ENCODE measurements around the gene SURF6.
"Not testable (repeated sequence)": the region's sequence is repeated elsewhere in the genome, so short reads cannot be mapped to it uniquely, and the experiment has no call there.

SURF6 gene

DNA sequence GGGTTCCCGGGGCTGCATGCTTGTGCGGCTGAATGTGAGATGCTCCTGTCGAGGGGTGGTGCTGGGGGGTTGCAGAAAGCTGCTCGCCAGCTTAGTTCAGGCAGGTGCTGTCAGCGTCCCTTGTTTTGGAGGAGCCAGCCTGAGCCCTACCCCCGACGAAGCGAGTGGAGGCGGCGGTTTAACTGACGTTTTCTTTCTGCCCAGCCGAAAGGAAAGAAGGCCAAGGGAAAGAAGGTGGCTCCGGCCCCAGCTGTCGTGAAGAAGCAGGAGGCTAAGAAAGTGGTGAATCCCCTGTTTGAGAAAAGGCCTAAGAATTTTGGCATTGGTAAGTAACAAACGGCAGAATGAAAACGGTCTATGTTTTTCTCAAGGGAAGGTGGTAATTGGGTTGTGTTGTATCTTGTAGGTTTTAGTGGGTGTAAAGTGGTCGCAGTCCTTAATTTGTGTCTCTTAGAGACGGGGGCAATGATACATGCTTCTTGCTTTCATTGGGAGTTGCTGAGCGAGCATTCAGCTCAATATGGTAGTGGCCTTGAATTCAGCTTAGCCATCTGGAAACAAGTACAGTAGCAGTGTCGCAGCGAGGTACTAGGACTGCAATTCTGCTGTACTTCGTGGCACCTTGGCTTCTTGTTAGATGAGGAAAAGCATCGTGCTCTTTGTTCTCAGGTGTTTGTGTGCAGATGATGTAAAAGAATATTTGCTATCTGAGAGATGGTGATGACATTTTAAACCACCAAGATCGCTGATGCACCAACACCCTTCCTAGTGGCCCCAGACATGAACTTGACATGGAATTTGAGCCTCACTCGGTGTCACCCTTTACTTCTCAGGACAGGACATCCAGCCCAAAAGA lies 13.0 kb upstream of the SURF6 start:
- no peak for DNase-seq (ENCODE audit: low read depth in 3 of 3)

DNA sequence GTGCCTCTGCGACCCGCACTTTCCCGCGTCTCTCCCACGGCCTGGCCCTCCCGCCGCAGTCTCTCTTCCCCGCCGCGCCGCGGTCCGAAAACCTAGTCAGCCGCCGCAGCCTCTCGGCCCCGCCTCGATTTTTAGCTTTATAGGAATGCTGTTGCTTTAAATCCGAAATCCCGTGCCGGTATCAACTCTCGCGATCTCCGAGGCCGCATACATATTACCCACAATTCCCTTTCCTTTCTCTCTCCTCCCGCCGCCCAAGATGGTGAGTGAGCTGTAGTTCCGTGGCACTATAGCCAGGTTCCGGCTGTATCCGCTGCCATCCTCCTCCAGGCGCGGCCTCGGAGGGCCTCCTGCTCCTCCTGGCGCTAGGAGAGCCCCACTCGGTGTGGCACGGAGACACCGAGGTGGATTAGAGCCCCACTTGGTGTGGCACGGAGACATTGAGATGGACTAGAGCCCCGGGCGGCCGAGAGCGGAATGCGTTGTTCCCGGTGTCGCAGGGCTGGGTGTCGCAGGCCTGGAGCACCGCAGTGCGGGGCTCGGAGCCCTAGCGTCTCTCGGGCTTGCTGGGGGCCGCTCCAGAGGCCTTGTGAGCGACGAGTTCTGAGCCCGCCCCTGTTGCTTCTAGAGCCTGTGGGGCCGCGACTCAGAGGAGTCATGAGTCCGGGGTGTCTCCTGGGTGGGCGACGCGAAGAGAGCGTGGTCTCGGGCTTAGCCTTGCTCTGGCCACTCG lies 12.2 kb upstream of the SURF6 start, which contains the start of the genes MED22 and RPL7A:
MED22 (minus strand) TSS at position 147 of the 733 bp plus-strand sequence. CDS start 1,469 bp downstream, outside the sequence.
RPL7A (plus strand) TSS at position 234 of the 733 bp plus-strand sequence; CDS start at position 260, 26 bp downstream.
- DNase-seq (ENCODE audit: low read depth in 3 of 3), result peak; percentile 83 to 88 (median 85)

DNA sequence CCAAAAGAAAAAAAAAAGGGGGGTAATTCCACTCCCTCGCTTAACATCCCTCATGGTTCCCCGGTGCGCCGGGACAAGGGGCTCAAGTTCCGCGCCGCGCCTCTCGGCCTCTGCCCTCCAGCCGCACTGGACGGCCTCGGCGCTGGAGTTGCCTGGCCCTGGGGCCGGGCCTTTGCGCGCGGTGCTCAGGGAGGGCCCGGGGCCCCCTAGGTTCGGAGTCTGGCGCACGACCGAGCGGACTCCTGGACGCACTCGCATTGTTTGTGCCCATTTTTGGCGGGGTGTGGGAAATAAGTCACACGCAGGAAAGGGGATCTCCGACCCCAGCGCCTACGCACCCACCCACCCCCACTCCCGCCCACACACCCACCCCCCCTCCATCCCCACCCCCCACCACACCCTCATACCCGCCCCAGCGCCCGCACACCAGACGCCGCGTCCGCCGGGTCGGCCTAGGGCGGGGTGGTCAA lies 11.6 kb upstream of the SURF6 start:
- peak in 1 of 3 experiments; percentile 24 for DNase-seq (ENCODE audit: low read depth in 3 of 3)

DNA sequence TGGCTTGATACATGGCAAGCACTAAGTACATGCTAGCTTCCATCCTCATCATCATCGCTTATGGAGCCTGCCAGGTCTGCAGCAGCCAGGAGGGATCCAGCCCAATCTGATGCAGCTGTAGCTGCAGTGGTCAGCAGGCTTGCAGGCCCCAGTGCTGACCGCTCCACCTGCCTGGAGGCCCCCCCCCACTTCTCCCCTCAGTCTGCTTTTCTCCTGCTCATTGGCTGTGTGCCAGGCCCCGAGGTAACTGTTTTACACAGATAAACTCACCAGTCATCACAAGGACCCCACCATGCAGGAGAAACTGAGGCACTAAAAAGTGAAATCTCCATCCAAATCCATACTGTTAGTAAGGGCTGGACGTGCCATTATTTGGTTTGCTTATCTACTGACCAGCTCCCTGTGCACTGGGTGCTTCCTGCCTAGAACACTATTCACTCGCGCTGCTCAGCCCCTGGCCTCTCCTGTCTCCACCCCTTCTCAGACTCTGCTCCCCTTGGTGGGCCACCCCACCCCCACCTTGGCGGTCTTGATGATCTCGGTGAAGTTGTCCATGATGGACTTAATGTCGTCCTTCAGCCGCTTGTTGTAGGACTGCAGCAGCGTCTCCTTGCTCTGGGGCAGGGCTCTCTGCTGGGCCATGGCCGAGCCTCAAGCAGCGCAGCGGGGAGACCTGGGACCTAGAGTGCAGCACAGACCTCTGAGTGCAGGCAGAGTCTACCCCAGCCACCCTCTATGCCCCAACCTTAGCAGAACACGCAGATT lies 10.2 kb upstream of the SURF6 start:
- DNase-seq (ENCODE audit: low read depth in 3 of 3), result no peak

DNA sequence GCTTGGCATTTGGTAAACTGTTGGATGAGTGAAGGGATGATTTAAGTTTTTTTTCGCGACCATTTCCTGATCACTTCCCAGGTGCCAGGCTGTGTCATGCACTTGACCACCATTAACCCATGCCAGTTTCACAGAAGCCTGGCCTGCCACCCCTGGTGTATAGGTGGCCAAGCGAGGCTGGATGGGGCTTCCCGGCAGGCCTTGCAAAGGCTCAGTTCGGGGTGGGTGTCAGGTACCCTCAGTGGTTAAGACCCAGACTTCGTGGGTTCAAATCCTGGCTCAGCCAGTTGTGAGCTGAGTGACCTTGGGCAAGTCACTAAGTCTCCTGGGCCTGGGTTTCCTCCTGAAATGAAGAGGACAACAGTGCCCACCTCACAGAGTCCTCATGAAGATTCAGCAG lies 9.6 kb upstream of the SURF6 start:
- DNase-seq (ENCODE audit: low read depth in 3 of 3), result no peak

DNA sequence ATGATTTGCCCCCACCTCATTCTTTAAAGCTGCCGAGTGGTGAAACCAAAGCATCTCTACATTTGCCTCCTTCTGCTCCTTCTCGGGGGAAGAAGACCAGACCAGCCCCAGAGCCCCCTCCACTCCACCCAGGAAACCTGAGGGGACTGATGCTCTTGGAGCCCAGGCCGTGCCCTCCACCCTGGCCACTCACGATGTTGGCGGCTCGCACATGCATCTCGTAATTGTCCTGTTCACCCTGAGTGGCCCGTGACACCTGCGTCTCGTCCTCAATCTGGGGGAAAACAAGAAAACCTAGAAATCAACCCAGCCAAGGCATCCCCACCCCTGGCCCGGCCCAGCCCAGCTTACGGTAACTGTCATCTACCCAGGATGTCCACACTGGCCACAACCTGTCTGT lies 9.0 kb upstream of the SURF6 start:
- no peak for DNase-seq (ENCODE audit: low read depth in 3 of 3)

DNA sequence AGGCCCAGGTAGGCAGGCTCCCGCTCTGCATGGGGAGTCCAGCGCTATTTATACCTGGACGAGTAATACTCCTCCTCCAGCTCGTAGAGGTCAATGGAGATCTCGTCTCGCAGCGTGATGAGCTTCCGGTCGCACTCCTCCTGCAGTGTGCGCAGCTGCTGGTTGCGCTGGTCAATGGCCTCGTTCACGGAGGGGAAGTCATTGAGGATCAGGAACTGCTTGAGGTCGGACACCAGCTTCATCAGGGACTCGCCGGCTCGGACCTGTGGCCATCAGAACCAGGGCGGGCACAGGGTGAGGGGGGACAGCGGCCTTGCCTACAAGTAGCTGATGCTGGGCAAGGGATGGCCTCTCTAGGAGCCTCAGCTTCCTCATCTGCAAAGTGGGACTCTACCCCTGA lies 8.1 kb upstream of the SURF6 start:
- DNase-seq (ENCODE audit: low read depth in 3 of 3), result no peak

DNA sequence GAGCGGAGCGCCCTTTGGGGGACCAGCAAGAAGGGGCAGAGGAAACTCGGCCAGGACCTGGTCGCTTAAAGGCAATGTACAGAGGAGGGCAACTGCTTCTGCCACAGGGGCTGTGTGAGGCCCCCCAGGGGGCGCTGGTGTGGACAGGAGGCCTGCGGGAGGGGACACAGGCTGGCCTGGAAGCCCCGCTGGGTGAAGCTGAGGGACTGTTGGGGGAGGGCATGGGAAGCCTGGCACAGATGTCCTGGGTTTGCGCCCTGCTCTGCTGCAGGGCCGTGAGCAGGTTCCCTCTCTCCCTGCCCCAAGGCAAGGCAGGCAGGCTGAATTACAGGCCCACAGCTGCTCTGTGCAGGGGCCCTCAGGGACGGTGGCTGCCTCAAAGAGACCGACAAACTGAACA lies 6.6 kb upstream of the SURF6 start:
- DNase-seq (ENCODE audit: low read depth in 3 of 3), result no peak

DNA sequence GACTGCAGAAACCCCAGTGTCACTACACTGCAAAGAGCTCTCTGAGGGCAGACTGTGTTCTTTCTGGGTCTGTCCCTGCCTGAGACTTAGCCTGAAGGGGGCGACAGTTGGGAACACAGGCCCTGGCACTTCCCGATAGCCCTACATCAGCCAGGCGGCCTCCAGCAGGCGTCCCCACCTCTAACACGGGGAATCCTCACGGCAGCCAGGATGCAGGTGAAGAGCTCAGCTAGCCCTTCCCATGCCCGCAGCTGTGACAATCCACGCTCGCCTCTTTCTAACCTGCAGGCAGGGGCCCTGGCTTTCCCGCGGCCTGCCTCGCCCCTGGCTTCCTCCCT lies 6.0 kb upstream of the SURF6 start:
- no peak for DNase-seq (ENCODE audit: low read depth in 3 of 3)

DNA sequence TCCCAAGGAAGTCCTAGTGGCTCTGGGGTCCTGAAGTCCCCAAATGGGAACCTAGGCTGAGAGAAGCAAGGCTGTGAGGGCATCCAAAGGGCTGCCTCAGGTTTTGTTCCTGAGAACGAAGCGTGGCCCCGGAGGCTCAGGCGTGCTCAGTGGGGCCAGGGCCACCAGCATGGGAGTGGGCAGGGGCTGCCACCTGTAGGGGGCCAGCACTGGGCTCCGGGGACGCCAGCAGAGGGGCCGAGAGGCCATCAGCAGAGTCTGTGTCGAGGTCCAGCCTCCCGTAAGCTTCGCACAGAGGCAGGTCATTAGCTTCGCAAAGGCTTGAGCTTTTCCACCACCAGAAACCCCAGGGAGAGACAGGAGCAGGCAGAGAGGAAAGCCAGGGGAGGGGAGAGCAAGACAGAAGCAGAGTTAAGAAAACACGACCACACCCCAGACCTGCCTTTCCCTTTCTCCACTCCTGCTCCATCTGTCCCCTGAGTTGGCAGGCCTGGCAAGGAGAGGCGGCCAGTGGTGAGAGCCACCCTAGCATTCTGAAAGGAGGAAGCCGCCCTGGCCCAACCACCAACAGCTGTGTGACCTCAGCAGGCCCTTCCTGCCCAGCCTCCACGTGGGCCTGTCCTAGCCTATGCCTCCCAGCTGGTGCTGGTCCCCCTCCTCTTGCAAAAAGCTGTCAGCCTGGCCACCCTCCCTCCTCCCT lies 5.5 kb upstream of the SURF6 start:
- DNase-seq (ENCODE audit: low read depth in 3 of 3), result no peak

DNA sequence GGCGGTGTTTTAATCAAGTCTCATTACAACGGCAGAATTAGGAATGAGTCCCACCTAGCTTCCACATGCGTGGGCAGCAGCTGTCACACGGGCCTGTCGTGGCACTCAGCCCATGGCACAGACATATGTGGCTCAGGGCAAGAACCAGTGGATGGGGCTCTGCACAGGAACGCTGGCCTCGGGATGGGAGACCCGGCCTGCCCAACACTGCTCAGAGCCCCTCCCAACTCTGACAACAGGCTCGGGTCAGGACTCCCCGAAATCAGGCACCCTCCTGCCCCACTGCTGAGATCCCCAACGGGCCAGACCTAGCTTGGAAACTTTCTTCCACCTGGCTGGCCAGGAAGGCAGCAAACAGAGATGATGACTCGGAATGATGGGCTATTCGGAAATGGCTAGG lies 4.9 kb upstream of the SURF6 start:
- no peak for DNase-seq (ENCODE audit: low read depth in 3 of 3)

DNA sequence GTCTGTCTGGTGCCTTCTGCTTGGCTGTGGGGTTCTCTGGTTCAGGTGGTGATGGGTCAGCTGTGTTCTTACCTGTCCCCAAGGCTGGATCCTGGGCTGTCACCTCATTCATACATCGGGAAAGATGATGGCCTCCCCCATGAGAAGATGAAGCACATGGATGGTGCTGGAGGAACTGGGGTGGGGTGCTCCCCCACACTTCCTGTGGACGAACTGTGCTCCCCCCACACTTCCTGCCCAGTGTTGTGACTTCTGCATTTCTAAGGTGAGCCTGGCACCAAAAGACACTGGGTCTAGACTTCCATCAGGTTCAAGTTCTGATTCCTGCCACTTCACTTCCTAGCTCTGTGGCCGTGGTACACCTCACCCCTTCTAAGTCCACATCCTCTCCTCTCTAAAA lies 4.3 kb upstream of the SURF6 start:
- DNase-seq (ENCODE audit: low read depth in 3 of 3), result no peak

DNA sequence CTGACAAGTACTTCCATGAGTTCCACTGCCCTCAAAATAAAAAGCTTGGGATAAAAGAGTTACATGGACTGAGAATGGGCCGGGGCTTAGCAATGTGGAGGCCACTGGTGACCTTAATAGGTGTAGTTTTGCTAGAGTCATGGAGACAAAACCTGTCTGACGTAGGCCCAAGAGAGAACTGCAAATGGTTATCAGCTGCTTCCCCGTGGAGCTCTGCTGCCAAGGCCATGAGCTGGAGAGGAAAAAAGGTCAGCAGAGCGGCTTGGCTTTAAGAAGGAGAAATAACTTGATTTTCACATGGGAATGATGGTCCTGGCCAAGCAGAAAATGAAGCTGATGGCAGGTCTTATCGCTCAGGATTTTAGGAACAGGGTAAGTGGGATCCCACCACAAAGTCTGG lies 3.7 kb upstream of the SURF6 start:
- no peak for DNase-seq (ENCODE audit: low read depth in 3 of 3)

DNA sequence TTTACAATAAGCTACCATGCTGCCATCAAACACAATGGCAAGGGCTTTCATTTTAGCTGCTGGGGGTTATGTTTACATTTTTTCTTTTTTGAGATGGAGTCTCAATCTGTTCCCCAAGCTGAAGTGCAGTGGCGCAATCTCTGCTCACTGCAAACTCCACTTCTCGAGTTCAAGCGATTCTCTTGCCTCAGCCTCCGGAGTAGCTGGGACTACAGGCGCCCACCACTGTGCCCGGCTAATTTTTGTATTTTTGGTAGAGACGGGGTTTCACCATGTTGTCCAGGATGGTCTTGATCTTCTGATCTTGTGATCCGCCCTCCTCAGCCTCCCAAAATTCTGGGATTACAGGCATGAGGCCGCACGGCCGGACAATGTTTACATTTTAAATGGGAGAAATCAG lies 1.1 kb downstream of the SURF6 start:
- not testable (repeated sequence) for DNase-seq (ENCODE audit: low read depth in 3 of 3)

DNA sequence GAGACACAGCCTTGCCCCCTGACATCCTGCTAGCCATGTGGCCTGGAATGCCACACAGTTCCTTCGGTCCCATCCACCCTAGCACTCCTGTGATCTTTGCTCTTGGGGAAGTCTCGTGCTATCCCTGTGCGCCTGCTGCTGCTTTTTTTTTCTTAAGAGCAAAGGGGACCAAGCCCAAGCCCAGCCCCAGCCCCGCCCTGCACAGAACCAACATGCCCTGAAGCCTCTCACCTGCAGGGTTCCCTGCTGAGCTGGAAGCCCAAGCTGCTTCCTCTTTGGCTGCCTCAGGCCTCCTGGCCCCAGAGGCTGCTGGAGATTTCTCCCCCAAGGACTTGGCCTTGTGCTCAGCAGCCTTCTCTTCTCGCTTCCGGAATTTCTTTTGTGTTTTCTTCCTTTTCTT lies 1.8 kb downstream of the SURF6 start:
- no peak for DNase-seq (ENCODE audit: low read depth in 3 of 3)

DNA sequence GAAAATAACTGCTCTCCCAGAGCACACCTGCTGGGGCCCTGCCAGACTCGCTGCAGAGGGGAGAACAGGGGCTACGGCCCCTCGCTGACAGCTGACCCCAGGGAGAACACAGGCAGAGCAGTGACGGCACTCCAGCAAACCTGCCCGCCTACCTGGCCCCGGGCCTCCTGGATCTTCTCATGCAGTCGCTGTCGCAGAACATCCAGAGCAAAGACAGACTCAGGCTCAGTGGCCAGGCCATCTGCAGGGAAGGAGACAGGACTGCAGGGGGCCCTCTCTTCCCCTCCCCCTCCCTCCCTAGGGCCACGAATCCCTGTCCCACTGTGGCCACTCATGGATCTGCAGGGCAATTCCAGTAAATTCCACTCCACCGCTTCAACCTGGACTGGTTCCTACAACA lies 2.4 kb downstream of the SURF6 start:
- DNase-seq (ENCODE audit: low read depth in 3 of 3), result no peak

DNA sequence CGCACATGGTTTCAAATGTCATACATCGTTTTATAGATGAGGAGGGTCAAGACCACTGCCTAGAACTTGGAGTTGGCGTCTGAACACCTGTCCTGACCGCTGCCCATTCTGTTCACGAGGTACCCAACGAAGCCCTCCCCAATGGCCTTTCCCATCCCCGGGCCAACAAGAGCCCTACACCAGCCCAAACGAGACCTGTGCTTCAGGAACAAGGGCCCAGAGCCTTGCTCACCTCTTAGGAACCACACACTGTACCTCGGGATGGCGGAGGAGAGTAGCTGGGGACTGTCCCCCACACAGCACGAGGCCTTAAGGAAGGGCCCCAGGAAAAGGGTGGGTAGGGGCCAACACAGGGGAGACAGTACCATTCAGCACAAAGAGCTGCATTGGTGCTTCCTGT lies 3.0 kb downstream of the SURF6 start:
- no peak for DNase-seq (ENCODE audit: low read depth in 3 of 3)

DNA sequence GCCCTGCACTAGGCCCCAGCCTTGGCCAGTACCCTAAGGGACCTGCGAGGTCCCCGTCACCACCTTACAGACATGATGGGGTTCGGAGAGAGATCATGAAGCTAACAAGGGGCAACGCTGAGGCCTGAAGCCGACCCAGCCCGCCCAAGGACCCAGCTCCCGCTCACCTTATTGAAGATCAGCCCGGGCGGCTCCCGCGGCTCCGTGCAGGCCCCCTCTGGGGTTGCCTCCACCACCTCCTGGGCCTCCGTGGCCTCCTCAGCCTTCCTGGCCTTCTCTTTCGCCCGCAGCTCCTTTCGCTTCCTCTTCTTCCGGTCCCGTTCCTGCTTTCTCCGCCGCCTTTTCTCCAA lies 3.6 kb downstream of the SURF6 start:
- DNase-seq (ENCODE audit: low read depth in 3 of 3), result no peak

DNA sequence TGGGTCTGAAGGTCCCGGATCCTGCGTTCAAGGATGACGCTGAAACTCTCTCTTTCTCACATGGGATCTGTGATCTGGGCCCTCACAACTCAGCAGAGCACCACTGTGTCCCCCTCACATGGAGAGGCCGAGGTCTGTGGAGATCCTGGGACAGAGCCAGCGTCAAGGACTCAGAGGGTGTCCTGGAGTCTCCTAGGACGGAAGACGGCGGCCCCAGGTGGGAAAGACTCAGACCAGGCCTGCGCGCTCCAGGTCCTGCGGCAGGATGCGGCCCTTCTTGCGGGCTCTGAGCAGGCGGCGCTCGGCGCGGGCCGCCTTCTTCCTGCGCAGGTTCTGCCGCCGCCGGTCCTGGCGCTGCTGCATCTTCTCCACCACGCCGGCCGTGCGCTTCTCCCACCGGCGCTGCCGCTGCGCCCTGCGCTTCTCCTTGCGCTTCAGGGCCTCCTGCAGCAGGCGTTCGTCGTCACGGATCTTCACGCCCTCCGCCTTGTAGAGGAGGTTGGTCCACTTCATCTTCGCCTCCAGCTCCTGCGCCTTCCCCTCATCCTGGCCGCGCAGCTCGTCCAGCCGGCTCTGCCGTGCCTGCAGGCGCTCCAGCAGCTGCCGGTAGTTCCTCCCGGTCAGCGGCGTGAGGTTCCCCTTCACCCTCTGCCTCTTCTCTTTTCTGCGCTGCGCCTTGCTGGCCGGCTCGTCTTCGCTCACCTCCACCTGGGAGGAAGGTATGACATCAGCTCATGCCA lies 4.2 kb downstream of the SURF6 start:
- no peak for DNase-seq (ENCODE audit: low read depth in 3 of 3)

DNA sequence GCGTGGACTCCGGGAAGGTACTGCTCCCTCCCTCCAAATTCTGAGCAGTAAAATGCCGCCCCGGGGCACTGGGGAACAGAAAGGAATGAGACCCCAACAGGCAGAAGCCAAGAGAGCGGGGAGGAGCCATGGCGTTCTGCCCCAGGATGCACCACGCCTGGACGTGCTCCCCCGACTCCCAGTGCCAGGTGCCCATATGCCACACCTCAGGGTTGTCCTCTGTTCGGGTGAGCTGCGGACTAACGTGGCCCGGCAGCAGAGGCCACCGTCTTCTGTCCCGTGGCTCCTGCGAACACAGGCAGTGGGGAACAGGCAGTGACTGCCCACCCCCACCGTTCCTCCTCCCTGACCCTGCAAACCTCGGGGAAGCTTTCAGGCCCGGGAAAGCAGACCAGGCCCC lies 4.8 kb downstream of the SURF6 start:
- no peak for DNase-seq (ENCODE audit: low read depth in 3 of 3)

Measured in stimulated activated CD4-positive, alpha-beta T cell treated with anti-CD3 and anti-CD28 coated beads, TNF-alpha, amount 100 ng/mL, for 4 hours (primary cell).